PFSK-1 (cell line): ENCODE data around the gene CD63.

Experiments
- FOXP2 ChIP-seq: optimal IDR thresholded peaks from 2 replicates; pipeline ENCODE3; 2011; ENCODE audit warnings: borderline replicate concordance, control low read depth, inconsistent platforms; ENCODE audit not compliant: insufficient read depth; ENCODE audit errors: extremely low read length, extremely low read depth
- REST ChIP-seq, 2 experiments: IDR thresholded peaks; 2 replicates each; pipeline versions ENCODE4 v1.6.1 to v1.8.0; 2011 to 2012; ENCODE audit warnings: low read depth in 2 of 2, low read length in 2 of 2, control low read depth in 1 of 2, inconsistent platforms in 1 of 2, mild to moderate bottlenecking in 1 of 2, moderate library complexity in 1 of 2; ENCODE audit not compliant: insufficient read depth in 1 of 2
- SIN3A ChIP-seq: IDR thresholded peaks from 2 replicates; pipeline ENCODE4 v1.6.1; 2012; ENCODE audit warnings: mild to moderate bottlenecking, low read length, moderate library complexity, borderline replicate concordance; ENCODE audit not compliant: insufficient read depth

- TF ChIP-seq SIN3A (no peak), FOXP2 (no peak), REST (IDR thresholded peaks at IDR 0.05; ENCODE audit: insufficient read depth in 1 of 2, low read depth in 2 of 2, low read length in 2 of 2) (no peak)
Measured at GRCh38 chr12:55681142-55682077, 47.4 kb downstream of the CD63 start.
